Hypothalamus (tissue), 51 donors: Measurements from ENCODE around the gene SARS2.
"Not testable (repeated sequence)": the region's sequence is repeated elsewhere in the genome, so short reads cannot be mapped to it uniquely, and the experiment has no call there.

Source experiments
- DNase-seq, 51 donors: peaks; one replicate each; lab custom pipeline; 2025; lab: John Stamatoyannopoulos, UW

SARS2 gene

DNA sequence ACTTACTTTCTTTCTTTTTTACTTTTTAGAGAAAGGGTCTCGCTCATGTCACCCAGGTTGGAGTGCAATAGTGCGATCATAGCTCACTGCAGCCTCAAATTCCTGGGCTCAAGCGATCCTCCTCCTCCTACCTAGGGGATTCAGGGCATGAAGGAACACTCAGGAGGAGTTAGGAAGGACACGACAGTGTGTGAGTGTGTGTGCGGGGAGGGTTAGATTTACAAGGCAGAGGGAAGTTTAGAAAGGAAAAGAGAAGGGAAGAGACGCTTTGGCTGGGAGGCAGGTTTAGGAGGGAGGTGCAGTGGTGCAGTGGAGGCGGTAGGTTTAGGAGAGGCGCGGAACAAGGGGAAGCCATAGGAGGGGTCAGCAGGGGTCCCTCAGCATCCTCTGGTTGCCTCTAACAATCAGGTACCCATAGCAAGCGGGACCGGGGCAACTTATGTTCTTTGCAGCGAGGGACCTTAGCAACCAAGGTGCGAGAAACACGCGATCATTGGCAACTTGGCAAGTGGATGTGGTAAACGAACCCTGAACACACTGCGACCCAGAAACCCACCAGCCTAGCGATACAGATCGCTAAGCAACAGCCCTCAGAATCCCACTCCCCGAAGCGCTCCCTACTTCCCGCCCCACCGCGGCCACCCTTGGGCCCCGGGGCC is 31.6 kb downstream of the SARS2 start:
- DNase-seq: peak in 5 of 51 donors; percentile 15 to 47 (median 42)

GRCh38 chr19:38894968-38895367 is 35.6 kb downstream of the SARS2 start:
- DNase-seq: no peak

DNA sequence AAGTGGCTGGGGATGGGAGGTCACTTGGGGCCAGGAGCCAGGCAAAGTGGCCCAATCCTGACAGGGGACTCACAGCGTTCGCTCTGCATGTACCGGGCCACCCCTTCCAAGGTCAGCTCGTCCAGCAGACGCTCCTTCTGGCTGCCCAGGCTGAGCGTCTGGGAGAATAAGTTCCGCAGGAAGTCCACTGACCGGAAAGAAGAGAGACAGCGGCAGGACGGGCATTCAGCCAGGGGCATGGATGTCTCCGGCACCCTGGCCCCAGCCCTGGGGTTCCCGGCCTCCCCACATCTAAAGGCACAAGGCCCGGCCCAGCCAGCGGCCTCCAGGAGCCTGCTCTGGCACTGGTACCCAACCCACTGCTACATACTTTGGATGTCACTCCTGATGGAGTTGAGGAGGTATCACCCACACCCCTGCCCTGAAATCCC is 37.2 kb downstream of the SARS2 start:
- peak in 1 of 51 donors; percentile 40 for DNase-seq

DNA sequence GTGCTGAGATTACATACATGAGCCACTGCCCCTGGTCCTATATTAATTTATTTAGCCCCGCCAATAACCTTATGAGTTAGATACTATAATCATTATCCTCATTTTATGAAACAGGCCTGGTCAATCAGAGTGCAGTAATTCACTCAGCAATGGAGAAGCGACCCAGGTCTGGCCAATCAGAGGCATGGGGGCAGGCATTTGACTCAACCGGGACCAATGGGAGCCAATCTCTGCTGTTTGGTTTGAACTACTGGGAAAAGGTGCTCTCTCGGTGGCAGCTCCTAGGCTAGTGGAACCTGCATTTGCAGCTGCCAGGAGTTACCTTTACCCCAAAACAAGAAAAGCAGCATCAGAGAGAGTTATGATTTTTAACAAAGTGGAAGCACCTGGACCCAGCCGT is 37.7 kb downstream of the SARS2 start:
- no peak for DNase-seq

DNA sequence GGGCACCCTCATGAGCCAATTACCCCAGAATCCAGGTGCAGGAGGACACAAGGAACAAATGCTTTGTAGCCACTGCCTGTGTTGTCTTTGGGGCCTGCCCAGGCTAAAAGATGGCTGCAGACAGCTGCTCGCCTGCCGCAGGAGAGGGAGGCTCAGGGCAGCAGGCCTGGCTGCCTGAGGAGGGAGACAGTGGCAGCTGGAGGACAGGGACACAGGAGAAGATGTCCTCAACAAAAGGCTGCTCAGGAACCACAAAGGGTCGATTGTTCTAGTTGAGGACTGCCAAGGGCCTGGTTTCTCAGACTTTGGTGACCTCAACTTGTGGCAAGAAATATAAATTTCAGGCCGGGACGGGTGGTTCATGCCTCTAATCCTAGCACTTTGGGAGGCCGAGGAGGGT is 38.8 kb downstream of the SARS2 start:
- peak in 24 of 51 donors; percentile 7 to 77 (median 36) for DNase-seq

GRCh38 chr19:38890686-38891085 is 39.9 kb downstream of the SARS2 start:
- no peak for DNase-seq

DNA sequence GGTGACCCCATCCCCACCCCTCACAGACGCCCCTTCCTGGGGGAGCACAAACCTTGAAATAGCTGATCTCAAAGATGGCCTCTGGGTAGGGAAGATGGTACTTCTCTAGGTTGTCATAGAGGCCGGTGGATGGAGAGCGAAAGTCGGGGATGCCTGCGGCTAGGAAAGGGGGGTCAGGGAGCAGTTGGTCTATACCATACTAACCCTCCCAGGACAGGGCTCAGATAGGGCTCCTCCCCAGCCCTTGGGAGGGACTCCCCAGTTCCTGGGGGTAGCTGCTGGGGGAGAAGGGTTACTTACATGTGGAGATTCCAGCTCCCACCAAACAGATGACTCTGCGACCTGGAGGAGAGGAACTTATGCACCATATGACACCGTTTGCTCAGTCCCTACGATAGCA is 40.8 kb downstream of the SARS2 start:
- no peak for DNase-seq

- no peak for DNase-seq
Measured at GRCh38 chr19:38888876-38889275, 41.7 kb downstream of the SARS2 start.

DNA sequence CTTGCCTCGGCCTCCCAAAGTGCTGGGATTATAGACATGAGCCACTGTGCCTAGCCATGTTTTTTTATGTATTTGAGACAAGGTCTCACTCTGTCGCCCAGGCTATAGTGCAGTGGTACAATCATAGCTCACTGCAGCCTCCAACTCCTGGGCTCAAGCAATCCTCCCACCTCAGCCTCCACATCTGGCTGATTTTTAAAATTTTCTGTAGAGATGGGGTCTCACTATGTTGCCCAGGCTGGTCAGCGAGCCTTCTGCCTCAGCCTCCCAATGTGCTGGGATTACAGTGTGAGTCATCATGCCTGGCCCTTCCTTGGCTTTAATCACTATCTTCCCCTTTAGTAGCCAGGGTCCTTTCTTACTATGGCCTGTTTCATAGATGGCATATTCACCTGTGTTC is 45.9 kb downstream of the SARS2 start:
- not testable (repeated sequence) for DNase-seq

- DNase-seq: no peak
Measured at GRCh38 chr19:38883286-38883685, 47.3 kb downstream of the SARS2 start.

- DNase-seq: no peak
Measured at GRCh38 chr19:38880882-38881609, 49.5 kb downstream of the SARS2 start.

- no peak for DNase-seq
Measured at GRCh38 chr19:38880076-38880881, 50.3 kb downstream of the SARS2 start.

DNA sequence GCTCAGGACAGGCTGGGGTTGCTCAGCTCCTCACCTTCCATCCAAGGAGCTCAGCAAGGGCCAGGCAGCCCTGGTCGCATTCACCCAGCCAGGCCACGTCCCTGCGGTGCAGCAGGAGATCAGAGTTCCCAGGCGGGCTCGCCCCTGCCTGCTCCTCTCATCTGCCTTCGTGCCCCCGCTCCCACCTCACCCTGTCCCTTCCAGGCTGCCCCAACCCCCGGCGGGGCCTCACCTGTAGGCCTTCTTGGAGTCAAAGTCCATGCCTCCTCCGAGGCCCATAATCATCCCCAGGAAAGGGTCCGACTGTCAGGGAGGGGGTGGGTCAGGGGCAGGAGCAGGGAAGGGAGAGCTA is 51.2 kb downstream of the SARS2 start:
- DNase-seq: no peak

DNA sequence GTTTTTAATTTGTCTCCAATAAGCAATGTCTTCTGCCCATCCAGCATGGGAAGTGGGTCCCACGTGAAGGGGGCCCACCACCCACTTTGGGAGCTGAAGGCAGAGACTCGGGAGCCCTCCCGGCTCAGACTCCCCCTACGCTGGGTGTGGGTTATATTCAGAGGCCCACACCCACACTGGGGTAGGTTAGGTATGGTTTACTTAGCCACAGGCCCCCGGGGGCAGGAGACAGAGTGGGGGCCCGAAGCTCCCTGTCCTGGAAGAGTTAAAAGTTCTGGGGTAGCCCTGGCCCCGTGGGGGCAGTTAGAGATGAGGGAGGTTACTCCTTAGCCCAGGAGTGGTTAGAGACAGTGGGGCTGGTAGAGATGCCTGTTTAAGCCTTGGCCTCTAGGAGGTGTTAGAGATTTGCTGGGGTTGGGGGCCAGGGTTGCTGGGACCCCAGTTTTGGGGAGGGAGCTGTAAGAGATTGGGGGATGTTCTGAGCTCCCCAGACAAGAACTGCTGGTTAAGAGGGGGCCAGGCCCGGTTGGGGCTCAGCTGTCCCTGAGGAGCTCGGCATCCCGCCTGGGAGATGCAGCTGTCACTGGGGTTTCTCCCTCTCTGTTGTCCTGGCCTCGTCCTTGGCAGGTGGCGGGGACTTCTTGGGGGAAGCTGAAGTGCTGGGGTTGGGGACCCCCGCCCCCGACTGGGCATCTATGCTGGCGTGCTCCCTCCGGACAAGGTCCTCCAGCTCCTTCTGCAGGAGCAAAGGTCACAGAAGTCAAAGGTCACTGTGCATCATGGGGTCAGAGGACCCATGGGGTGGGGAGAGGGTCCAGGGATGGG is 51.8 kb downstream of the SARS2 start:
- DNase-seq: no peak

- peak in 2 of 51 donors; percentile 13 to 14 for DNase-seq
Measured at GRCh38 chr19:38877781-38878574, 52.6 kb downstream of the SARS2 start, which contains the start of gene RINL. TSS of gene RINL (minus strand) at chr19:38878275. CDS start at chr19:38876742, 1,533 bp downstream.

- no peak for DNase-seq
Measured at GRCh38 chr19:38875656-38876395, 54.7 kb downstream of the SARS2 start.

GRCh38 chr19:38873400-38873799 is 57.2 kb downstream of the SARS2 start:
- DNase-seq: not testable (repeated sequence)

- DNase-seq: no peak
Measured at GRCh38 chr19:38870612-38871011, 60.0 kb downstream of the SARS2 start.
